Progenitor cell of endocrine pancreas (in vitro differentiated cells): ENCODE data around the gene PAMR1. TPM values are rescaled to one million over a fixed set of nuclear protein-coding genes. Genes with fewer than 3 reads are reported as not detected.
"Not testable (repeated sequence)": the region's sequence is repeated elsewhere in the genome, so short reads cannot be mapped to it uniquely, and the experiment has no call there.

Experiments
- DNase-seq: peaks from one replicate; pipeline ENCODE4 v3.0.0; 2021; ENCODE audit warnings: low spot score; ENCODE audit not compliant: unreplicated experiment
- H3K27ac Mint-ChIP-seq: 2 replicates; pipeline ENCODE4 v1.8.0; 2021; ENCODE audit warnings: mild to moderate bottlenecking, moderate library complexity, mixed read lengths
- H3K27me3 Mint-ChIP-seq: 2 replicates; pipeline ENCODE4 v1.8.0; 2021; ENCODE audit warnings: mixed read lengths
- H3K36me3 Mint-ChIP-seq: 2 replicates; pipeline ENCODE4 v1.8.0; 2022; ENCODE audit warnings: mixed read lengths; ENCODE audit not compliant: insufficient read depth
- H3K4me1 Mint-ChIP-seq: 2 replicates; pipeline ENCODE4 v1.8.0; 2021; ENCODE audit warnings: low read depth, mixed read lengths
- H3K4me3 Mint-ChIP-seq: 2 replicates; pipeline ENCODE4 v1.8.0; 2021; ENCODE audit warnings: low read depth, mild to moderate bottlenecking, moderate library complexity, mixed read lengths
- H3K9me3 Mint-ChIP-seq: 2 replicates; pipeline ENCODE4 v1.8.0; 2021; ENCODE audit warnings: low read depth, mixed read lengths
- CTCF ChIP-seq: fragments of 200-600 bp; sonication (generic); IDR thresholded peaks from one replicate; pipeline ENCODE4 v1.5.0; 2021; ENCODE audit warnings: antibody characterized with exemption, mild to moderate bottlenecking; ENCODE audit not compliant: unreplicated experiment
- total RNA-seq: library from RNA; stranded (reverse); gene quantifications from 2 replicates; pipeline ENCODE4 v1.2.1, GENCODE V29; 2021

The PAMR1 gene
- total RNA-seq, 1 donor from 2014 or later: 0.38 TPM

DNA sequence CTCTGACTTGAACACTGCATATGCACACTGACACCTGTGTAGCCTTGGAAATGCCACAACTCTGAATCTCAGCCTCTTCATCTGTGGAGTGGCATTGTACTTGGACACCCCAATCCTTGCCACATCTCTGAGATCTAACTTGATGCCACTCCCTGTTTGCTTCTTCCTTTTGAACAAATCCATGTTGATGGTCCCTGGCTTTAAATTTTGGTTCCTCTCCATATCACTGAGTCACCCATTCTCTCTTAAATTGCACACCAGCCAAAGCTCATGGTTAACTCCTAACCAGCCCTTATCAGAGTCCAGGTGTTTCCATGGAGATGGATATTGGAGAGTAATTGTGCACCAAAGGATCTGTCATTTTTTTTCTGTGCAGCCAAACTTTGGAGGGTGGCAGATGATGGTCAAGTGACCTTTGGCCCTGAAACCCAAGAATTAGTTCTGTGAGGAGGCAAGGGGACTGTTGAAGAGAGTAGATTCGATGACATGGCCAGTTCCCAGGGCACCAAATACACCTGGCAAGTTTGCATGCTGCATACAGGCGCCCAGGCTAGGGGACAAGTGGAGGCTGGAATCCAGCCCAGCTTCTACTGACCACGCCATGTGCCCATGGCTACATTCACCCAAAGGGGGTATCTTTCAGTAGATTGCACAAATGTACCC, 25.1 kb upstream of the PAMR1 start:
- Mint-ChIP-seq H3K27me3 (no peaks in the 10 kb centered on the region), H3K9me3 (no peaks in the 10 kb centered on the region), H3K4me1 (peaks cover 7% of the 10 kb centered on the region), H3K36me3 (no peaks in the 10 kb centered on the region), H3K27ac (no peak overlapping the region), H3K4me3 (no peak overlapping the region)
- no peak for TF ChIP-seq CTCF
- DNase-seq: no peak

- Mint-ChIP-seq H3K27ac (no peak overlapping the region), H3K36me3 (no peaks in the 10 kb centered on the region), H3K4me3 (no peak overlapping the region), H3K27me3 (no peaks in the 10 kb centered on the region), H3K4me1 (peaks cover 7% of the 10 kb centered on the region), H3K9me3 (no peaks in the 10 kb centered on the region)
- no peak for DNase-seq
- no peak for TF ChIP-seq CTCF
Observed at GRCh38 chr11:35549787-35550186, 24.4 kb upstream of the PAMR1 start.

DNA sequence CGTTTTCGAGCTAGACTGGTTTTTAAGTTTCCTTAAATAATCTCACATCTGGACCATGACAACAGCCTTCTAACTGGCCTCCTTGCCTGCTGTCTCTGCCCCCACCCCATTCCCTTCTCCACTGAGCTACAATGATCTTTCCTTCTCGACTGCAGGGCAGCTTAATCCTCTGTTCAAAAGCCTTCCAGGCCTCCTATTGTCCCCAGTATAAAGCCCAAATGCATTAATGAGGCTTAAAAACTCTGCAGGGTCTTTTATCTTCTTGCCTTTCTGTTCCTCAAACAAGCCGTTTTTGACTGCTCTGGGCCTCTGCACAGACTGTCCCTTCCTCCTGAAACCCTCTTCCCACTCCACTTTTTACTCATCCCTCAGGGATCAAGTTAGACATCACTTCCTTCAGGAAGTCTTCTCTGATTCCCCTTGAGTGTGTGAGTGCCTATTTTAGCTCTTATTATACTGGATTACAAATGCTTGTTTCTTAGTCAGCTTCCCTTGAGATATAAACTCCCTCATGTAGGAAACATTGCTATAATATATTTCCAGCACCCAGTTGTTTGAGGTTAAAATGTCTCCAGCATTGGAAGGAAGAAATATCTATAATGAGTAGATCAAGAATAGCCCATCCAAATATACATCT, 23.6 kb upstream of the PAMR1 start:
- Mint-ChIP-seq H3K27ac (no peak overlapping the region), H3K4me3 (no peak overlapping the region), H3K36me3 (no peaks in the 10 kb centered on the region), H3K27me3 (no peaks in the 10 kb centered on the region), H3K9me3 (no peaks in the 10 kb centered on the region), H3K4me1 (peaks cover 7% of the 10 kb centered on the region)
- TF ChIP-seq CTCF: no peak
- DNase-seq: no peak

- H3K4me1 Mint-ChIP-seq, H3K4me3 Mint-ChIP-seq, H3K27ac Mint-ChIP-seq, H3K9me3 Mint-ChIP-seq, H3K27me3 Mint-ChIP-seq, H3K36me3 Mint-ChIP-seq, DNase-seq: not testable (repeated sequence)
Observed at GRCh38 chr11:35547995-35548394, 22.6 kb upstream of the PAMR1 start.

DNA sequence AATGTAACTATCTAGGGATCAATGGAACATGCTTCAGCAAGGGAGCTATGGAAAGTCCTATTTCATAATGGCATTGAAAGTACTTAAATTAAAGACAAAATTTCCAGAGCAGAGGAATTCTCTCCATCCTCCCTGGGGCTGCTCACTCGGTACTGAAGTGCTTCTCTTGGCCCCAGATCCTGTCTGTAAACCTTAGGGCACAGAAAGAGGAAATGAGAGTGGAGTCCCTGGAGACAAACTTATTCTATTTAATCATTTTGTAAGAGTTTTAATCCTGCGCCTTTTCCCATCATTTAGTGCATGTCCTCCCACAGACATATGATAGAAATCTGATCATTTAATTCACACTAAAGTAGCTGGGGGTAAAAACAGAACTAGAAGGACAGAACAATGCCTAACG, 20.9 kb upstream of the PAMR1 start:
- H3K27me3 Mint-ChIP-seq: no peaks in the 10 kb centered on the region
- H3K4me1 Mint-ChIP-seq: peaks cover 10% of the 10 kb centered on the region
- no peak for TF ChIP-seq CTCF
- no peak overlapping the region for H3K4me3 Mint-ChIP-seq
- H3K9me3 Mint-ChIP-seq: no peaks in the 10 kb centered on the region
- DNase-seq: no peak
- no peaks in the 10 kb centered on the region for H3K36me3 Mint-ChIP-seq
- no peak overlapping the region for H3K27ac Mint-ChIP-seq

- peaks cover 8% of the 10 kb centered on the region for H3K4me1 Mint-ChIP-seq
- no peaks in the 10 kb centered on the region for H3K27me3 Mint-ChIP-seq
- H3K9me3 Mint-ChIP-seq: no peaks in the 10 kb centered on the region
- TF ChIP-seq CTCF: no peak
- no peak overlapping the region for H3K27ac Mint-ChIP-seq
- no peaks in the 10 kb centered on the region for H3K36me3 Mint-ChIP-seq
- no peak for DNase-seq
- H3K4me3 Mint-ChIP-seq: no peak overlapping the region
Observed at GRCh38 chr11:35545391-35546003, 20.1 kb upstream of the PAMR1 start.
